Mesothelial cell of epicardium (in vitro differentiated cells): Measurements from ENCODE around the gene SIK1. TPM values are rescaled to one million over a fixed set of nuclear protein-coding genes. Genes with fewer than 3 reads are reported as not detected.
"Not testable (repeated sequence)": the region's sequence is repeated elsewhere in the genome, so short reads cannot be mapped to it uniquely, and the experiment has no call there.

Experiments
- DNase-seq, 2 experiments: peaks; one replicate each; pipeline ENCODE4 v3.0.0; 2021; ENCODE audit warnings: low spot score in 2 of 2; ENCODE audit not compliant: unreplicated experiment in 2 of 2
- H3K27ac Mint-ChIP-seq: 2 replicates; pipeline ENCODE4 v1.8.0; 2021; ENCODE audit warnings: mixed read lengths
- H3K27me3 Mint-ChIP-seq: 2 replicates; pipeline ENCODE4 v1.8.0; 2021; ENCODE audit warnings: low read depth, mixed read lengths
- H3K36me3 Mint-ChIP-seq: 2 replicates; pipeline ENCODE4 v1.8.0; 2021; ENCODE audit warnings: mixed read lengths
- H3K4me1 Mint-ChIP-seq: 2 replicates; pipeline ENCODE4 v1.8.0; 2021; ENCODE audit warnings: mixed read lengths
- H3K4me3 Mint-ChIP-seq: 2 replicates; pipeline ENCODE4 v1.8.0; 2021; ENCODE audit warnings: mild to moderate bottlenecking, moderate library complexity, mixed read lengths
- H3K9me3 Mint-ChIP-seq: 2 replicates; pipeline ENCODE4 v1.8.0; 2021; ENCODE audit warnings: mixed read lengths
- CTCF ChIP-seq: fragments of 200-600 bp; sonication (generic); IDR thresholded peaks from one replicate; pipeline ENCODE4 v1.5.0; 2021; ENCODE audit warnings: antibody characterized with exemption; ENCODE audit not compliant: unreplicated experiment
- total RNA-seq: library from RNA; stranded (reverse); gene quantifications from 3 replicates; pipeline ENCODE4 v1.2.1, GENCODE V29; 2021

The SIK1 gene
- total RNA-seq = 30.5 to 36.1 TPM (median 31.6 TPM) in 3 replicates

GRCh38 chr21:43426404-43427241 lies at the start of gene SIK1:
Gene SIK1 (minus strand): TSS chr21:43427131. CDS start chr21:43426178, 953 bp downstream.
- H3K9me3 Mint-ChIP-seq, H3K27me3 Mint-ChIP-seq, H3K4me1 Mint-ChIP-seq, H3K36me3 Mint-ChIP-seq, H3K27ac Mint-ChIP-seq, H3K4me3 Mint-ChIP-seq, DNase-seq: not testable (repeated sequence)

DNA sequence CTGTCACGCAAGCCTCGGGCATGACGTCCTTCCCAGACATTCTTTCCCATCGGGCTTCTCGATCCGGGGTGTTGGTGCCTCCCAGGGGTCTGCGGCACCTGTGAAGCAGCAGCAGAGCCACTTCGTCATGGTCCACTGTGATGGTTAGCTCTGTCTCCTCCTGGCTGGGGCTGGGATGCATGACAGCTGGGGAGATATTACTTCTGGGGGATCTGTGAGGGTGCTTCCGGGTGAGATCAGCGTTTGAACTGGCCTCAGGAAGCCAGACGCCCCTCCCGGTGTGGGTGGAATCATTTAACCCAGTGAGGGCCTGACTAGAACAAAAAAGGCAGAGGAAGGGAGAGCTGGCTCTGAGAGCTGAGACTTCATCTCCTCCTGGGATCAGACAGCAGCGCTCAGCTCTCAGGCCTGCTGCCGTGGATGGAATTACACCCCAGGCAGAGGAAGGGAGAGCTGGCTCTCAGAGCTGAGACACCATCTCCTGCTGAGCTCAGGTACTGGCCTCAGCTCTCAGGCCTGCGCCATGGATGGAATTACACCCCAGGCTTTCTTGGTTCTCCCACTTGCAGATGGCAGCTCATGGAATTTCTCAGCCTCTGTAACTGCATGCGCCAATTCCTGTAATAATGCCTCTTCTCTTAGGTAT lies 44.8 kb upstream of the SIK1 start:
- H3K9me3 Mint-ChIP-seq, H3K4me3 Mint-ChIP-seq: not testable (repeated sequence)

DNA sequence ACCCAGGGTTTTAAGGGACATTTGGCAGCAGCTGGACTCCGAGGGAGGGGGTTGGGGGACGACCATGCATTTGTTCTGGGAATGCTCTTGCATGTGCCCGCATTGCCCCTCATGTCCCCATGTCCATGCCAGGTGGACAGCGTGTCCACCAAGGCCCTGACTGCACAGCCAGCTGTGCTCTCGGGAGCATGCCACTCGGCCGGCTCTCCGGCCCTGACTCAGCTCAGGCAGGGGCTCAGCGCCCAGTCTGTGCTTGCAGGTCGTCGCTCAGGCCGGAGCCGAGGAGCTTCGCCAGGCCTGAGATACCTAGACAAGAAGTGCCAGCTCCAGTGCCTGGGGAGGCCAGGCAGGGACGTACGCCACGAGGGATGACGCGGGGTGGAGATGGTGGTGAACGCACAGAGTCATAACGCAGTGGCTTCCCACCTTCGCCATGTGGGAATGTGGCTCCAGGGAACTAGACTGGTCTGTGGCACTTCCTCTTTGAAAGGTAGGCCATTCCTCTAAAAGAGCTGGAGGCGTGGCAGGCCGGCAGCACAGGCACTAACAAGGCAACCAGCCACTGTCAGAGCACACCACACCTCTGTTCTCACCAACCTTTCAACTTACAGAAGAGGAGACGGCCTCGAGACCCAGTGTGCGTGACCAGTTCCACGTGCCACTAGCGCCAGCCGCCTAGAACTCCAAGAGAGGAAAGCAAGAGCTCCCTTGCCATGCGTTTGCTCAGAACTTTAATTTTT lies 43.0 kb upstream of the SIK1 start:
- not testable (repeated sequence) for H3K4me1 Mint-ChIP-seq, H3K27ac Mint-ChIP-seq, H3K27me3 Mint-ChIP-seq, H3K36me3 Mint-ChIP-seq, DNase-seq, H3K4me3 Mint-ChIP-seq, H3K9me3 Mint-ChIP-seq

More for the DNA sequence above, 44.8 kb upstream of the SIK1 start:
- not testable (repeated sequence) for DNase-seq, H3K4me1 Mint-ChIP-seq, H3K27me3 Mint-ChIP-seq, H3K27ac Mint-ChIP-seq, H3K36me3 Mint-ChIP-seq

GRCh38 chr21:43467785-43468184 lies 40.9 kb upstream of the SIK1 start:
- TF ChIP-seq CTCF = no peak
- no peak overlapping the region for H3K27ac Mint-ChIP-seq

DNA sequence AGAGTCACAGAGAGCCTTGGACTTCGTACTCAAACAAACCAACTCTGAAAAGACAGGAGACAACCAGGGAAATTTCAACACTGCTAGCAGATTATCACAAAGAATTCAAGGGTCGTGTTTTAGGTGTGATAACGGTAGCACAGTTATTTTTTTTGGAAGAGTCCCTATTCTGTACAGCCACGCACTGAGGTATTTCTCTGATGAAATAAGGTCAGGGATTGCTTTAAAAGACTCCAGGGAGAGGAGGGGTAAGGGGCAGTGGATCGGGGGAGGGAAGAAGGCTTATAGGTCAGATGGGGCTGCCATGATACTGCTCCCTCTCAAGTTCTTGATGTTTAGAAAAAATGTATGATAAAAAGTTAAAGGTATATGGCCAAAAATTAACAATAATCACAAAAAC lies 38.2 kb upstream of the SIK1 start:
- H3K4me1 Mint-ChIP-seq, H3K9me3 Mint-ChIP-seq, H3K4me3 Mint-ChIP-seq, H3K36me3 Mint-ChIP-seq, H3K27me3 Mint-ChIP-seq, DNase-seq, H3K27ac Mint-ChIP-seq: not testable (repeated sequence)

More at GRCh38 chr21:43467785-43468184, 40.9 kb upstream of the SIK1 start:
- no peak overlapping the region for H3K4me3 Mint-ChIP-seq
- H3K36me3 Mint-ChIP-seq = no peaks in the 10 kb centered on the region
- no peak for DNase-seq
- no peaks in the 10 kb centered on the region for H3K27me3 Mint-ChIP-seq
- H3K9me3 Mint-ChIP-seq = no peaks in the 10 kb centered on the region
- no peaks in the 10 kb centered on the region for H3K4me1 Mint-ChIP-seq

DNA sequence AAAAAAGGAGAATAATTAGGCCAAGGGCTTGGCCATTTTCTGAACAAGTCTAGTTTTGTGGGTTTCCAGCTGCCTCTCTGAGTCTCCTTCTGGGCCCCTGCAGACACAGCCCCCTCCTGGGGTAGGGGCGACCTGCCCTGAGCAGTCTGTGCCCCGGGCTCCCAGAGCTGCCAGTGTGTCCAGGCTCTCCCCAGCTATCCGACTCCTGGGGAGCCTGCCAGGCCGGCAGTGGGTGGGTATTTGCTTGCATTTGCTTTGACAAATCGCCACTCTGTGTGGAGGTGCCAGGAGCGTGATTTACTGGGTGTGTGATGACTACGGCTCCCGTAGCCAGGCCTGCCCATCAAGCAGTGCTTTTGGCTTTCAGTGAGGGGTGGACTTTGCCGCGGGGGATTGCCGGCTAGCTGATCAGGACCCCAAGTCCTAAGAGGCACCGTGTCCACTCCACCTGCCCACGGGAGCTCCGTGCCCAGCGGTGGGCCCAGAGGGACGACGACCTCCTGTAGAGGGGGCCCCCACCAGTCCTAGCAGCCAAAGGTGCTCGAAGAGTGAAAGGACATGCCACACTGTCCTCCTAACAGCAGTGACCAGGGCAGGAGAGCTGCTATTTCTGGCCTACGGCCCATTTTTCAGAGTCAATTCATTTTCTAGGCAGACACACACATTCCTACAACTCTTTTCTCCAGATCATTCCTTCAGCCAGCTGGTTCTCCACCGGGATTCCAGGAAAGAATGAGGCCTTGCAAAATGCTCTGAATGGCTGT lies 36.7 kb upstream of the SIK1 start:
- DNase-seq, H3K27me3 Mint-ChIP-seq, H3K9me3 Mint-ChIP-seq, H3K4me3 Mint-ChIP-seq, H3K27ac Mint-ChIP-seq, H3K4me1 Mint-ChIP-seq, H3K36me3 Mint-ChIP-seq: not testable (repeated sequence)

DNA sequence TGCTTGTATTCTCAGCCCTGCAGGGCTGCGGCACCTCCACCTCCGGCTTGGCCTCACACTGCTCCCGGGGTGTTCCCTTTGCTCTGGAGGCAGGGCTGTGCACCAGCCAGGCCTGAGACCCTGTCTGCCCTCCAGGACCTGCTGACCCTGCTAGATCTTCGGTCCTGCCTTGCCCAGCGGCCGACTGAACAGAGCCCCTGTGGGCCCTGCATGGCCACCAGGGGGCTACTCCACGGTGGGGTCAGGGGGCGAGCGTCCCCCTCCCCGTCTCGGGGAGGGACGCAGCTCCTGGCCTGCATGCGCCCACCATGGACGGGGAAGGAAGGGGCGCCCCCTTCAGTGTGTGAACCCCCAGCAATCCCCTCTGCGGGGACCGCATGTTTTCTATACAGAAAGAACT lies 36.0 kb upstream of the SIK1 start:
- not testable (repeated sequence) for H3K27ac Mint-ChIP-seq, H3K4me3 Mint-ChIP-seq, H3K4me1 Mint-ChIP-seq, H3K9me3 Mint-ChIP-seq, H3K36me3 Mint-ChIP-seq, DNase-seq, H3K27me3 Mint-ChIP-seq

GRCh38 chr21:43460475-43460874 lies 33.5 kb upstream of the SIK1 start:
- not testable (repeated sequence) for H3K36me3 Mint-ChIP-seq, H3K4me3 Mint-ChIP-seq, H3K9me3 Mint-ChIP-seq, H3K27me3 Mint-ChIP-seq, H3K27ac Mint-ChIP-seq, DNase-seq, H3K4me1 Mint-ChIP-seq

- not testable (repeated sequence) for H3K9me3 Mint-ChIP-seq, H3K36me3 Mint-ChIP-seq, H3K27ac Mint-ChIP-seq, DNase-seq, H3K4me1 Mint-ChIP-seq, H3K27me3 Mint-ChIP-seq, H3K4me3 Mint-ChIP-seq
Measured at GRCh38 chr21:43458995-43459394, 32.1 kb upstream of the SIK1 start.

- H3K4me3 Mint-ChIP-seq, H3K27ac Mint-ChIP-seq, H3K36me3 Mint-ChIP-seq, H3K9me3 Mint-ChIP-seq, H3K27me3 Mint-ChIP-seq, DNase-seq, H3K4me1 Mint-ChIP-seq: not testable (repeated sequence)
Measured at GRCh38 chr21:43456616-43457314, 29.8 kb upstream of the SIK1 start.

DNA sequence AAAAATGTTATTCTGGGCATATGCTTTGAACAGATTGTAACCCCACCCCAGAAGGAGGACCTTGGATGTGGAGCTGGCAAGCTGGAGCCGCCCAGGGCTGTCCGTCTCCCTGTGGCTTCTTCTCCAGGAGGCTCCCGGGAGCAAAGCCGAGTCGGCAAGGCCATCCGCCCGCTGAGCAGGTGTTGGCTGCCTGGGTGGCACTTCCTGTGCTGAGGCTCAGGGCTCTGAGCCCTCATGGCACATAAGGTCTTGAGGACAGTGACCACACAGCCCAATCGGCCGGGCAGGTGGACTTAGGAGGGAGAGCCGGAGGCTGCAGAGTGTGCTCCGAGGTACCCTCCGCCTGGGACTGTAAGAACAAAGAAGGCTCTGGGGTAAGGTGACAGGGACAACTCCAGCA lies 28.8 kb upstream of the SIK1 start:
- H3K9me3 Mint-ChIP-seq, DNase-seq, H3K4me1 Mint-ChIP-seq, H3K4me3 Mint-ChIP-seq, H3K27me3 Mint-ChIP-seq, H3K27ac Mint-ChIP-seq, H3K36me3 Mint-ChIP-seq: not testable (repeated sequence)

GRCh38 chr21:43454176-43454575 lies 27.2 kb upstream of the SIK1 start:
- DNase-seq, H3K9me3 Mint-ChIP-seq, H3K36me3 Mint-ChIP-seq, H3K4me1 Mint-ChIP-seq, H3K27me3 Mint-ChIP-seq, H3K4me3 Mint-ChIP-seq, H3K27ac Mint-ChIP-seq: not testable (repeated sequence)
